ENCODE measurements around the gene SEC14L1. TPM values are rescaled to one million over a fixed set of nuclear protein-coding genes. Genes with fewer than 3 reads are reported as not detected.
A peak's percentile ranks its signal among the peaks of the same experiment; 100 is the strongest.

The SEC14L1 gene
- total RNA-seq, 2 experiments from 2014 or later, result 97.3 to 98.5 TPM

GRCh38 chr17:77140166-77140877, 447 bp upstream of the SEC14L1 start:
- Mint-ChIP-seq H3K27me3 (no peaks in the 10 kb centered on the region), H3K36me3 (ENCODE audit: low read depth) (peaks cover 45% of the 10 kb centered on the region), H3K27ac (peak overlapping the region; percentile 95), H3K9me3 (peaks cover 2% of the 10 kb centered on the region), H3K4me1 (ENCODE audit: low read depth) (peaks cover 61% of the 10 kb centered on the region), H3K4me3 (peak overlapping the region; percentile 90)
- ATAC-seq (ENCODE audit: poor library complexity) (peak; percentile 88), DNase-seq (peak; percentile 99 to 100 (median 100))
- ChIA-PET CTCF (interaction anchor here (2.8 kb wide), 1 partner anchor 52 kb away, joined by 19 read pairs; no protein-coding TSS in a partner anchor), POLR2A (interaction anchor here (0.6 to 3.4 kb wide), 27 partner anchors 10 to 985 kb away, joined by 3 to 58 read pairs (median 4); partner anchors contain the start of genes MFSD11, SRSF2 and TNRC6C)
- no peak for TF ChIP-seq CTCF (IDR thresholded peaks at IDR 0.05)
- Histone ChIP-seq H3K4me1 (ENCODE audit: insufficient read depth, low read length) (peaks cover 46% of the 10 kb centered on the region), H3K4me3 (ENCODE audit: low read length) (peak overlapping the region; percentile 74), H3K27me3 (ENCODE audit: control insufficient read depth in 1 of 2, insufficient read depth in 2 of 2, low read length in 2 of 2) (no peaks in the 10 kb centered on the region), H3K36me3 (ENCODE audit: insufficient read depth, low read length) (peaks cover 12% of the 10 kb centered on the region), H3K9me3 (ENCODE audit: control insufficient read depth in 1 of 2, insufficient read depth in 1 of 2, low read length in 2 of 2) (peaks cover 0 to 18% of the 10 kb centered on the region in 2 experiments), H3K27ac (ENCODE audit: low read depth in 1 of 2, low read length in 2 of 2) (peak overlapping the region; percentile 84 to 86)
- intact Hi-C loops (cut with DNase I, micrococcal nuclease), result loop anchor here (1.0 to 5.0 kb wide), 5 partner anchors 12 to 413 kb away; partner anchors contain the start of genes JMJD6 (in 1 of the 2) and METTL23 (in 1 of the 2)

GRCh38 chr17:77141846-77142449, 1.2 kb downstream of the SEC14L1 start:
- H3K4me3 ChIP-seq (ENCODE audit: low read length), result peak overlapping the region; percentile 62
- peaks cover 58% of the 10 kb centered on the region for H3K36me3 Mint-ChIP-seq (ENCODE audit: low read depth)
- no peaks in the 10 kb centered on the region for H3K27me3 Mint-ChIP-seq
- H3K4me3 Mint-ChIP-seq, result peak overlapping the region; percentile 98
- H3K9me3 ChIP-seq (ENCODE audit: control insufficient read depth in 1 of 2, insufficient read depth in 1 of 2, low read length in 2 of 2), result peaks cover 0 to 17% of the 10 kb centered on the region in 2 experiments
- peaks cover 2% of the 10 kb centered on the region for H3K9me3 Mint-ChIP-seq
- no peaks in the 10 kb centered on the region for H3K27me3 ChIP-seq (ENCODE audit: control insufficient read depth in 1 of 2, insufficient read depth in 2 of 2, low read length in 2 of 2)
- no peak for TF ChIP-seq CTCF (IDR thresholded peaks at IDR 0.05)
- peaks cover 19% of the 10 kb centered on the region for H3K36me3 ChIP-seq (ENCODE audit: insufficient read depth, low read length)
- no peak for ATAC-seq (ENCODE audit: poor library complexity)
- ChIA-PET POLR2A (interaction anchor here (0.8 to 3.4 kb wide), 9 partner anchors 9 to 984 kb away, joined by 3 to 58 read pairs (median 6); no protein-coding TSS in a partner anchor), CTCF (interaction anchor here (2.8 kb wide), 1 partner anchor 53 kb away, joined by 19 read pairs; no protein-coding TSS in a partner anchor)
- intact Hi-C loops (cut with DNase I, micrococcal nuclease), result loop anchor here in 1 of 2 experiments (2.0 to 5.0 kb wide), 3 partner anchors 45 to 415 kb away; partner anchors contain the start of genes JMJD6 and METTL23
- H3K4me1 Mint-ChIP-seq (ENCODE audit: low read depth), result peaks cover 67% of the 10 kb centered on the region
- no peak for DNase-seq
- H3K27ac Mint-ChIP-seq, result peak overlapping the region; percentile 94
- no peak overlapping the region for H3K27ac ChIP-seq (ENCODE audit: low read depth in 1 of 2, low read length in 2 of 2)
- peaks cover 56% of the 10 kb centered on the region for H3K4me1 ChIP-seq (ENCODE audit: insufficient read depth, low read length)

- H3K27me3 ChIP-seq (ENCODE audit: control insufficient read depth in 1 of 2, insufficient read depth in 2 of 2, low read length in 2 of 2), result no peaks in the 10 kb centered on the region
- Mint-ChIP-seq H3K27ac (peak overlapping the region; percentile 94), H3K27me3 (no peaks in the 10 kb centered on the region), H3K36me3 (ENCODE audit: low read depth) (peaks cover 65% of the 10 kb centered on the region), H3K4me3 (peak overlapping the region; percentile 98), H3K9me3 (peaks cover 2% of the 10 kb centered on the region), H3K4me1 (ENCODE audit: low read depth) (peaks cover 72% of the 10 kb centered on the region)
- peaks cover 50% of the 10 kb centered on the region for H3K4me1 ChIP-seq (ENCODE audit: insufficient read depth, low read length)
- ChIA-PET CTCF (interaction anchor here (0.6 to 1.1 kb wide), 4 partner anchors 20 to 400 kb away, joined by 3 to 4 read pairs (median 4); no protein-coding TSS in a partner anchor), POLR2A (interaction anchor here (1.1 to 3.4 kb wide), 2 partner anchors 15 to 40 kb away, joined by 3 to 24 read pairs; no protein-coding TSS in a partner anchor)
- no peak overlapping the region for H3K4me3 ChIP-seq (ENCODE audit: low read length)
- ATAC-seq (ENCODE audit: poor library complexity) (no peak), DNase-seq (no peak)
- intact Hi-C loops (cut with DNase I, micrococcal nuclease), result loop anchor here in 1 of 2 experiments (5.0 kb wide), 2 partner anchors 45 to 415 kb away; partner anchors contain the start of genes JMJD6 and METTL23
- no peak for TF ChIP-seq CTCF (IDR thresholded peaks at IDR 0.05)
- peaks cover 26% of the 10 kb centered on the region for H3K36me3 ChIP-seq (ENCODE audit: insufficient read depth, low read length)
- H3K9me3 ChIP-seq (ENCODE audit: control insufficient read depth in 1 of 2, insufficient read depth in 1 of 2, low read length in 2 of 2), result peaks cover 0 to 12% of the 10 kb centered on the region in 2 experiments
- H3K27ac ChIP-seq (ENCODE audit: low read depth in 1 of 2, low read length in 2 of 2), result no peak overlapping the region
These were observed 1.9 kb downstream of the SEC14L1 start for GRCh38 chr17:77142689-77143088.
